SK-N-MC (cell line): Measurements from ENCODE around the gene KANK3.
A peak's percentile ranks its signal among the peaks of the same experiment; 100 is the strongest.

Source experiments
- DNase-seq: peaks from one replicate; pipeline ENCODE4 v3.0.0-alpha.2; 2011; ENCODE audit warnings: low read depth, low spot score
- H3K27ac ChIP-seq: fragments of 200-600 bp; sonication (generic); 2 replicates; pipeline ENCODE4 v1.5.1; 2016; ENCODE audit warnings: mixed run types
- H3K36me3 ChIP-seq: fragments of 200-600 bp; sonication (generic); 2 replicates; pipeline ENCODE4 v1.6.1; 2017; ENCODE audit warnings: antibody characterized with exemption, low read length, mixed read lengths; ENCODE audit not compliant: insufficient read depth
- H3K4me3 ChIP-seq: fragments of 200-600 bp; sonication (generic); 2 replicates; pipeline ENCODE4 v1.5.1; 2016
- H3K9ac ChIP-seq: fragments of 200-600 bp; sonication (generic); 2 replicates; pipeline ENCODE4 v1.8.0; 2017; ENCODE audit warnings: mixed run types, mixed read lengths; ENCODE audit not compliant: insufficient read length
- H3K9me3 ChIP-seq: fragments of 200-600 bp; sonication (generic); 2 replicates; pipeline ENCODE4 v1.6.1; 2017; ENCODE audit warnings: low read depth, mild to moderate bottlenecking, antibody characterized with exemption, low read length, moderate library complexity, mixed read lengths
- EZH2 ChIP-seq: fragments of 200-600 bp; sonication (generic); IDR thresholded peaks from one replicate; pipeline ENCODE4 v1.6.1; 2017; ENCODE audit warnings: antibody characterized with exemption
- FOXP2 ChIP-seq: optimal IDR thresholded peaks from 2 replicates; pipeline ENCODE3; 2011; ENCODE audit warnings: mild to moderate bottlenecking, moderate library complexity; ENCODE audit not compliant: insufficient read depth; ENCODE audit errors: extremely low read length, control extremely low read depth
- POLR2AphosphoS5 ChIP-seq: IDR thresholded peaks from 2 replicates; pipeline ENCODE4 v1.6.1; 2012; ENCODE audit warnings: mild to moderate bottlenecking, low read depth, low read length, borderline replicate concordance

KANK3 gene

DNA sequence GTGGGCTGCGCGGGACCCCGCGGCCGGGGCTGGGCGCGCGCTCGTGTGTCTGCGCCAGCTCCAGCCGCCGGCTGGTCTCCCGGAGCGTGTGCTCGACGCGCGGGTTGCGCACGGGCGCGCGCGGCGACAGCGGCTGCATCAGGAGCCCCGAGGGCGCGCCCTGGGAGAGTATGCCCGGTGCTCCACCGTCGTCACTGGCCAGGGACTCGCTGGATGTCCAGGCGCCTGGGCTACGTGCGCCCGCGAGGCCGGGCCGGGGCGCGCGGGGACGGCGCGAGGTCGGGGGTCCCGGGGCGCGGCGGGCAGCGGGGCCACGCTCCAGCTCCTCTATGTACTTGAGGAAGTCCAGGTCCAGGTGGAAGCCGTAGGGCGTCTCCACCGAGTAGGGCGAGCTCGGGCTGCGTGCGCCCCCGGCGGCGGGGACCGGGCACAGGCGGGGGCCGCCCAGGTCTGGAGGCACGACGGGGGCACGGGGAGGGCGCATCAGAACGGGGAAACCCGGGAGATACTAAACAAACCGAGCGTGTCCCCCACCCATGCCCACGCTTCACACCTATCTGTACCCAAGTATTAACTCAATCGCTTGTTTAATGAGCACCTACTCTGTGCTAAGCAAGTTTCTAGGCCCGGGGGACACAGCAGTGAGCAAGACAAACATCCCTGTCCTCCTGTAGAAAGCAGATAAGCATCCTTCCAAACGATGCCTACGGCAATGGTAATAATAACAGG, 7.6 kb downstream of the KANK3 start:
- no peak overlapping the region for H3K27ac ChIP-seq
- H3K4me3 ChIP-seq, result peak overlapping the region; percentile 57
- no peak overlapping the region for H3K9ac ChIP-seq

DNA sequence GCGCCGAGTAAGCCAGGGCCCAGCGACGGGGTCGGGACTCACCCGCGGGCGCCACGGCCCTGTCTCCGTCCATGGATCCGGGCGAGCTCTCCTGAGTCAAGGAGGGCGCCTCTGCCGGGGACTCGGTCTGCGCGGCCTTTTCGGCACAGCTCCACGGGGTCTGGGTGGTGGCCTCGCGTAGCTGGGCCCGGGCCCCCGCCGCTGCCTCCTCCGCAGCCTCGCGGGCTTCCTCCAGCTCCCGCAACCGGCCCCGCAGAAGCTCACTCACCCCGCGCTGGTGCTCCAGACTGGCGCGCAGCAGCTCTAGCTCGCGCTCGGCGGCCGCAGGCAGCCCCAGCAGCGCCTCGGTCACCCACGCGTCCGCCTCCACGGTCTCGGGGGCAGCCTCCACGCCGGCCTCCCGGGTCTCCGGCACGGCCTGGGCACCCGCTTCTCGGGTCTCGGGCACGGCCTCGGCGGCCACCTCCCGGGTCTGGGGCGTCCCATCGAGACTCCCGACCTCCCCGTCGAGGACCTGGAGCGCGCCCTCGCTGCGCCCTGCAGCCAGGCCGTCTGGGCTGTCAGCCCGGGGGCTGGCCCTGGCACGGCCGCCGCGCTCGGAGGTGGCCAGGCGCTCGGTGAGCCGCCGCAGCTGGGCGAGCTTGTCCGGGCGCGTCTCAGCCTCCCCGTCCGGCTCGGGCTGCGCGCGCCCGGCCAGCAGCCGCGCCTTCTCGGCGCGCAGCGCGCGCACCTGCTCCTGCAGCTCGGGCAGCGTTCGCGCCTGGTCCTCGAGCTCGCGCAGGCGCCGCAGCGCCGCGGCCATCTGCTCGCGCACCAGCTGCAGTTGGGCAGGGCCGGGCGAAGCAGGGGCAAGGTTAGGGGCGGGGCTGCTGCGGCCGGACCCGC, 8.4 kb downstream of the KANK3 start:
- Histone ChIP-seq H3K36me3 (no peaks in the 10 kb centered on the region), H3K9ac (no peak overlapping the region), H3K9me3 (no peaks in the 10 kb centered on the region), H3K4me3 (peak overlapping the region; percentile 57), H3K27ac (no peak overlapping the region)
- no peak for DNase-seq
- TF ChIP-seq EZH2, result no peak
- TF ChIP-seq POLR2AphosphoS5, result no peak
- TF ChIP-seq FOXP2, result no peak

More for the DNA sequence above, 7.6 kb downstream of the KANK3 start:
- DNase-seq, result no peak
- no peaks in the 10 kb centered on the region for H3K9me3 ChIP-seq
- TF ChIP-seq FOXP2, result no peak
- no peak for TF ChIP-seq POLR2AphosphoS5
- no peak for TF ChIP-seq EZH2
- H3K36me3 ChIP-seq, result no peaks in the 10 kb centered on the region

DNA sequence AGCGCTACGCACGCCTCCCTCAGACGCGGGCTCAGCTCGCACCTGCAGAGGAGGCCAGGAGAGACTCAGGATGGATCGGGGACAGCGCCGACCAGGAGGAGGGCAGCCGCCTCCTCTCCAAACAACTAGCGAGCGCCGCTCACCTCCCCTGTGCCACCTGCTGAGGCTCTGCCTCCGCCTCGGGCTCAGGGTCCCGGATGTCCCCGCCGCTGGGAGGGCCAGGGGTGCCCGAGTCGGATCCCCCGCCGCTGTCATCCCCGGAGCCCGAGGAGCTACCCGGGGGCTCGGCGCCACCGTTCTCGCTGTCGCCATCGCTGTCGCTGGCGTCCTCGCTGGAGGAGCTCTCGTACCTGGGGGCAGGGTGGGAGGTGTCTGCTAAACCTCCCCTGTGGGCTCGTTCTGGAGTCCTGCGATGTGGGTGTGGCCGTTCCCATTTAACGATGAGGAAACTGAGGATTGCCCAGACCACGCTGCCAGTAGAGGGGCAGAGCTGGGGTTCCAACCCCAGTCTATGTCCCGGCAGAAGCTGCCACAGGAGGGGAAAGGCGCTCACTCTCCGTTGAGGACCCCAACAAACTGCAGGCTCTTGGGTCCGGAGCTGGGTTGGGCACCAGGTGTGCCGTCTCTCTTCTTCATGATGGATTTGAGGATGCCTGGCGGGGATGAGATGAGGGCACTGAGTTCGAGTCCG, 9.2 kb downstream of the KANK3 start:
- no peak overlapping the region for H3K9ac ChIP-seq
- no peaks in the 10 kb centered on the region for H3K9me3 ChIP-seq
- H3K36me3 ChIP-seq, result no peaks in the 10 kb centered on the region
- no peak for DNase-seq
- TF ChIP-seq FOXP2, result no peak
- no peak for TF ChIP-seq POLR2AphosphoS5
- H3K27ac ChIP-seq, result no peak overlapping the region
- H3K4me3 ChIP-seq, result peak overlapping the region; percentile 57; the same call in 1 of the 2 replicates

DNA sequence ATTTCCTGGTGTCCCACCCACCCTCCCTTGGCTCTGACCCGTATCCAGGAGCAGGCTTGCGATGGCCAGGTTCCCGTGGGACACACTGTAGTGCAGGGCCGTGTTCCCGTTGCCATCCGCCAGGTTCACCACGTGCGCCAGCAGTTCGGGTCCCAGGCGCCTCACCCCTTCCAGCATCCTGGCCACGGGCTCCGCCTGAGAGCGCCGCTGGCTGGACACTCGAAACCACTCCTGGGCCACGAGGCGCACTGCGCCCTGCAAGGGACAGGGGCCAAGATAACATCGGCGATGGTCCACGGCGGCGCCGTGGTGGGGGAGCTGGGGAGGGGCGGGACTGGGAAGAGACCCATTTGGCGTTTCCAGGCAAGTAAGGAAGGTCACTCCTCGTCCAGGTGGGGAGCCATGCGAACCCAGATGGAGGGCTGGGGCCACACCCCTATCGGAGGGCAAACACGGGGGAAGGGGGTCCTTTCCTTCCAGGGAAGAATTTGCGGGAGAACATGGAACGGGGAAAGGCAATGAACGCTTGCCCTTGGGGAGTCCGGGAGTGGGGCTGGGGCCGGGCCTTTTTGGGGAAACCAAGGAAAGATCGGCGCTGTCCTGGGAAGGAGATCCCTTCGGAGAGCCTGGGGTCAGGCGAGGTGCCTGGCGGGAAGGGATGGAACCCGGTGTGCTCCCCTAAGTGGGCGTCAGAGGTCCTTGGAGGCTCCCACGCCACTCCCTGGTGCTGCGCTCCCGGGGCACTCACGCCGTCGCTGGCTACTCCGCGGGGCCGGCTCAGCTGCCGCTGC, 9.9 kb downstream of the KANK3 start:
- TF ChIP-seq EZH2, result no peak
- no peak for TF ChIP-seq POLR2AphosphoS5
- no peak for TF ChIP-seq FOXP2
- H3K9me3 ChIP-seq, result no peaks in the 10 kb centered on the region
- no peak overlapping the region for H3K27ac ChIP-seq
- H3K9ac ChIP-seq, result no peak overlapping the region
- H3K4me3 ChIP-seq, result no peak overlapping the region
- H3K36me3 ChIP-seq, result no peaks in the 10 kb centered on the region
- DNase-seq, result no peak

DNA sequence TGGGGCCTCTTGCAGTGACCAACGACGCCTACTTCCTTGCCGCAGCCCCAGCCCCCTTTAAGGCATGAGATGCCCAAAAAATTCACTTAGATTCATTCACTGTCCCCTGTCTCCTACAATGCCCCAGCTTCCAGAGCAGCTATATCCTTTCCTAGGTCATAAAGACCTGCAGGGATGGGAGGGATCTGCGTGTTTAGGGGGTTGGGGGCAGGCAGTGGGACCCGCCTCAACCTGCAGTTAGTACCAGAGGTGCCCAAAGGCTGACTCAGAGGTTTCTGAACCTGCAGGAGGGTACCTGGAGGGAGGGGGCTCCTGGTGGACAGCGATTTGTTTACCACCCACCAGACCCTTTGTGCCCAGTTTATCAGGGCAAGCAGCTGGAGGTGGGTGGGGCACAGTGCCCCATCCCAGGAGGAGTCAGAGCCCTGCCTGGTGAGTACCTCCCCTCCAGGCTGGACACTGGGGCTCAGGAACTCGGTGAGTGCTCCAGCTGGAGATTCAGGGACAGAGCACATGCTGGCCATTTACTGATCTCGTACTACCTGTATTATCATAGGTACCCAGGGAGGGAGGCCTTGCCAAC, 11.7 kb downstream of the KANK3 start:
- Histone ChIP-seq H3K9me3 (no peaks in the 10 kb centered on the region), H3K36me3 (no peaks in the 10 kb centered on the region), H3K9ac (no peak overlapping the region), H3K4me3 (no peak overlapping the region), H3K27ac (no peak overlapping the region)
- TF ChIP-seq FOXP2 (no peak), EZH2 (no peak)
- DNase-seq, result no peak

DNA sequence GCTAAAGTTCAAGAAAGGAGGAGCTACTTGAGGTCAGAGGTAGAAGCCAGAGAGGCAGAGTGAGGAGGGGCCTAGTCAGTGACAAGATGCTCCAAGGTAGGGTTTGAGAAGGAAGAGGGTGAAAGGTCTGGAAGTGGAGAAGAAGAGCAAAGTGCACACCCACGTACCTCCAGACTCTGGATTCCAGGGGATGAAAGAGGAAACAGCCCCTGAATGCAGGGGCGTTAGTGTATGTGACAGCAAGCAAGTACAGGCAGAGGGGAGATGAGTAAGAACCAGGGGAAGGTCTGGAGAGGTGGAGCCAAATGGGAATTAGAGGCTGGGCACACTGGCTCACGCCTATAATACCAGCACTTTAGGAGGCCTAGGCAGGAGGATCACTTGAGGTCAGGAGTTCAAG, 13.1 kb downstream of the KANK3 start:
- no peaks in the 10 kb centered on the region for H3K36me3 ChIP-seq
- H3K9ac ChIP-seq, result no peak overlapping the region
- DNase-seq, result no peak
- H3K27ac ChIP-seq, result no peak overlapping the region
- no peak for TF ChIP-seq POLR2AphosphoS5
- no peak for TF ChIP-seq FOXP2
- TF ChIP-seq EZH2, result no peak
- H3K4me3 ChIP-seq, result no peak overlapping the region
- H3K9me3 ChIP-seq, result no peaks in the 10 kb centered on the region

DNA sequence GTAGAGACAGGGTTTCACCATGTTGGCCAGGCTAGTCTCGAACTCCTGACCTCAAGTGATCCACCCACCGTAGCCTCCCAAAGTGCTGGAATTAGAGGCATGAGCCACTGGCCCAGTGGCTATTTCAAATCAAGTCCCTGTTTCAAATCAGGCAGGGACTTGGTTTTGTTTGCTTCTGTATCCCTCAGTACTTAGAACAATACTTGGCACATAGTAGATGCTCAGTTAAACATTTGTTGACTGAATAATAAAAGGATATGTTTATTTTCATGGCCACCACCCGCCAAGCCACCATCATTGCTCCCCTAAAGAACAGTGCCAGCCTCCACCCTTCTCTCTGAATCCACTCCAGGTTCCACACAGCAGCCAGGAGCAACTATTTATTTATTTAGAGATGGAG, 17.6 kb downstream of the KANK3 start:
- DNase-seq, result no peak
- Histone ChIP-seq H3K36me3 (peaks cover 30% of the 10 kb centered on the region), H3K4me3 (no peak overlapping the region), H3K9me3 (no peaks in the 10 kb centered on the region), H3K27ac (no peak overlapping the region), H3K9ac (no peak overlapping the region)
- TF ChIP-seq POLR2AphosphoS5, result no peak
- no peak for TF ChIP-seq FOXP2
- TF ChIP-seq EZH2, result no peak

DNA sequence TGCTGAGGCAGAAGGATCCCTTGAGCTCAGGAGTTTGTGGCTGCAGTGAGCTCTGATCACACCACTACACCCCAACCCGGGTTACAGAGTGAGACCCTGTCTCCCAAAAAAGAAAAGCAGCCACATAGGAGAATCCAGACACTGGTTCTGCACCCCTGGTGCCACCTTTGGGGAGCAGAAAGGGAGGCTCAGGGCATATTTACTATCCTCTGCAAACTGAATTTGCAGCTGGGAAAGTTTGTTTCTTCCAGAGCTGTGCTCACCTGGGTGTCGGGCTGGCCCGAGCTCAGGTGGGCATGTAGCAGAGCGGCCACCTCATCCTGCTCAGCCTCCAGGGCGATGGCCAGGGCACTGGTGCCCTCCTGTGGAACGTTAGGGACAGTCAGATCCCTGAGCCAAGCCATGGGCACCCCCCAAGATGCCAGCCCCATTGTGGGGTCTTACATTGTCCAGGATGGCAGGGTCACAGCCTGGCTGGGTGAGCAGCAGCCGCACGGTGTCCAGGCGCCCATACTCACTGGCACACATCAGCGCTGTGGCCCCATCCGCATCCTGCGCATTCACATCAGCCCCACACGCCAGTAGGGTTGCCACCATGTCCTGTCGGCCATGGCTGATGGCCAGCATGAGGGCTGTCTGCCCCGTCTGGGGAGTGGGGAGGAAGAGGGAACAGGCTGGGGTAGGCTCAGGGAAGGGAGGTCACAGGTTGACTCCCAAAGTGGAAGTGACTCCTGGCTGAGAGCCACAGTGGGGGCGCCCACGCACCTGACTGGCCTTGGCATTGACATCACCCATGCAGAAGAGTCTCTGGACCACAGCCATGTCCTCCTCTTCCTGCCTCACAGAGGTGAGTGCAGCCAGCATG, 18.6 kb downstream of the KANK3 start:
- TF ChIP-seq POLR2AphosphoS5 (peak; percentile 46; the same call in 1 of the 2 replicates), FOXP2 (no peak), EZH2 (no peak)
- no peaks in the 10 kb centered on the region for H3K9me3 ChIP-seq
- H3K27ac ChIP-seq, result 0 out of 2 replicates have a peak overlapping the region, but pooled peaks have one; percentile 87
- H3K9ac ChIP-seq, result no peak overlapping the region
- H3K4me3 ChIP-seq, result no peak overlapping the region
- no peak for DNase-seq
- H3K36me3 ChIP-seq, result peaks cover 30% of the 10 kb centered on the region
